ENCODE results near the gene MYCL.

The MYCL gene

DNA sequence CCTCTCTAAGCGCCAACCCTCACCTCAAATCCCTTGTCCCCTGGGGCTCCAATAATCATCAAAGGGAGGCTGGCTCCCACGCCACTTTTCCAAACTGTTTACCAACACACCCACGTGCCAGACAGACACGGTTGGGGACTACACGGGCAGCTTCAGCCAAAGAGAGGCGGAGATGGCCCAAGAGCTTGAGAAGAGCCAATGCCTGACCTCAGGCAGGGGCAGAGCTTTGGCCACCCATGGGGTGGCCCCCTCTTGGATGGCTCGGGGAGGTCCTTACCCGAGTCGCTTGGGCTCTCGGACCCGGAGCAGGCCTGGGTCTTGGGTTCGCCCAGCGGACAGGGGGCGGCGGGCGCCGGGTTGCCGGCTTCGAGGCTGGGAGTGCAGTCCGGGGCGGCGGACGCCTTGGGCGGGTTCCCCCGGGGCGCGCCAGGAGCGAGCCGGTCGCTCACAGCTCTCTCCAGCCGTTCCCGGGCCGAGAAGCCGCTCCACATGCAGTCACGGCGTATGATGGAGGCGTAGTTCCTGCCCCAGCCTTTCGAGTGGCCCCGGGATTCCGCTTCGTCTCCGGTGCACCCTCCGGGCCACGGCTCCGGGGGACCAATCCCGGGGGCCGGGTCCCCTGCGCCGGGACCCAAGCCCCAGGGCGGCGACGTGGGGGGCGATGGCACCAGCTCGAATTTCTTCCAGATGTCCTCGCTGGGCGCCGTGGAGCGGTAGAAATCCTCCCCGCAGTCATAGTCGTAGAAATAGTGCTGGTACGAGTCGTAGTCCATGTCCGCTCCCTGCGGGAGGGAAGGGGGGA is 854 bp downstream of the MYCL start:
- no peaks in the 10 kb centered on the region for H3K9me3 ChIP-seq (ENCODE audit: control insufficient read depth in 5 of 5, low read length in 5 of 5)
- peak overlapping the region in 3 of 5 donors; percentile 20 to 52 (median 24) for H3K9ac ChIP-seq (ENCODE audit: low read length in 5 of 5)
- peaks cover 2 to 21% (median 19%) of the 10 kb centered on the region in 5 donors for H3K4me1 ChIP-seq (ENCODE audit: control insufficient read depth in 5 of 5, insufficient read depth in 5 of 5, low read length in 5 of 5)
- no peaks in the 10 kb centered on the region for H3K36me3 ChIP-seq (ENCODE audit: control insufficient read depth in 5 of 5, insufficient read depth in 5 of 5, low read length in 5 of 5)
- H3K4me3 ChIP-seq (ENCODE audit: low read depth in 1 of 5, low read length in 5 of 5): peak overlapping the region; percentile 33 to 77 (median 62)
- no peak overlapping the region for H3K27ac ChIP-seq (ENCODE audit: low read depth, low read length)
- H3K27me3 ChIP-seq (ENCODE audit: control insufficient read depth in 5 of 5, insufficient read depth in 4 of 5, low read length in 5 of 5): peaks cover 18 to 45% (median 32%) of the 10 kb centered on the region in 5 donors

DNA sequence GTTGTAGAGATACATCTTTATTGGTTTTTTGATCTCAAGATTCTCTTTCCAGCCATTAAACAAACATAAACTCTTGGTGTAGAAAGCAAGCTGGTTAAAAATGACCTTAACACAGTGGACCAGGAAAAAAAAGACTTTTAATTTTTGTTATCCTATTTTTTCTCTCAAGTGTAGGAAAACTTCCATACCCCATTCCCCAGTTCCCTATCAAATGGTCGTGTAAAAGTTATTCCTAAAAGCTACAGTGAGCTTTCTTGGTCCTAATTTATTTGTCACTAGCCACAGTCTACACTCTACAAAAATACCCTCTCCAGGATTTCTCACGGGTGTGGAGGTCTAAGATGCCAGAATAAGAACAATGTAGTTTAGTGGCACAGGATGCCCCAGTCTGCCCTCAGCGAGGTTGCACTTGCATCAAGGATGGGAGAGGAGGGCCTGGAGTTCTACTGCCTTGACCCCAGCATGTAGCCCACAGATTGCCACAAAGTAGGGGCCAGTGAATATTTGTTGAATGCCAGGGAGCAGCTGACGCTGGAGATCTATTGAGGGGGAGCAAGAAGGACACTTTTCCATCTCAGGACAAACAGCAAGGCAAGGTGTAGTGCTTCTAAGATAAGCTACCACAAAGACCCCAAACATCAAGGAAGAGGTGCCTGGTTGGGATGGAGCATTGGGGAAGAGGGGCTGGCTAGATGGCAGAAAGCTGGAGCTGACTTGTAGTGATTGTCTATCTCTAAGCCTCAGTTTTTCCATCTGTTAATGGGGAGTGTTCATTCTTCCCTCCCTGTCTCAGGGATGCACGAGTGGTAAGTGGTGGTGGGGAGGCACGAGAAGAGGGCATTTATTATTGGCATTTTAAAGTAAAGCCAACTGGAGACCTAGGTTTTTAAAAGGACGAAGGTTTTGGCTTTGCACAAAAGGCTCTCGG is 1.8 kb downstream of the MYCL start:
- Histone ChIP-seq H3K27me3 (ENCODE audit: control insufficient read depth in 5 of 5, insufficient read depth in 4 of 5, low read length in 5 of 5) (peaks cover 18 to 45% (median 32%) of the 10 kb centered on the region in 5 donors), H3K4me1 (ENCODE audit: control insufficient read depth in 5 of 5, insufficient read depth in 5 of 5, low read length in 5 of 5) (peaks cover 2 to 29% (median 23%) of the 10 kb centered on the region in 5 donors), H3K9ac (ENCODE audit: low read length in 5 of 5) (no peak overlapping the region), H3K36me3 (ENCODE audit: control insufficient read depth in 5 of 5, insufficient read depth in 5 of 5, low read length in 5 of 5) (no peaks in the 10 kb centered on the region), H3K4me3 (ENCODE audit: low read depth in 1 of 5, low read length in 5 of 5) (no peak overlapping the region), H3K27ac (ENCODE audit: low read depth, low read length) (no peak overlapping the region), H3K9me3 (ENCODE audit: control insufficient read depth in 5 of 5, low read length in 5 of 5) (no peaks in the 10 kb centered on the region)

DNA sequence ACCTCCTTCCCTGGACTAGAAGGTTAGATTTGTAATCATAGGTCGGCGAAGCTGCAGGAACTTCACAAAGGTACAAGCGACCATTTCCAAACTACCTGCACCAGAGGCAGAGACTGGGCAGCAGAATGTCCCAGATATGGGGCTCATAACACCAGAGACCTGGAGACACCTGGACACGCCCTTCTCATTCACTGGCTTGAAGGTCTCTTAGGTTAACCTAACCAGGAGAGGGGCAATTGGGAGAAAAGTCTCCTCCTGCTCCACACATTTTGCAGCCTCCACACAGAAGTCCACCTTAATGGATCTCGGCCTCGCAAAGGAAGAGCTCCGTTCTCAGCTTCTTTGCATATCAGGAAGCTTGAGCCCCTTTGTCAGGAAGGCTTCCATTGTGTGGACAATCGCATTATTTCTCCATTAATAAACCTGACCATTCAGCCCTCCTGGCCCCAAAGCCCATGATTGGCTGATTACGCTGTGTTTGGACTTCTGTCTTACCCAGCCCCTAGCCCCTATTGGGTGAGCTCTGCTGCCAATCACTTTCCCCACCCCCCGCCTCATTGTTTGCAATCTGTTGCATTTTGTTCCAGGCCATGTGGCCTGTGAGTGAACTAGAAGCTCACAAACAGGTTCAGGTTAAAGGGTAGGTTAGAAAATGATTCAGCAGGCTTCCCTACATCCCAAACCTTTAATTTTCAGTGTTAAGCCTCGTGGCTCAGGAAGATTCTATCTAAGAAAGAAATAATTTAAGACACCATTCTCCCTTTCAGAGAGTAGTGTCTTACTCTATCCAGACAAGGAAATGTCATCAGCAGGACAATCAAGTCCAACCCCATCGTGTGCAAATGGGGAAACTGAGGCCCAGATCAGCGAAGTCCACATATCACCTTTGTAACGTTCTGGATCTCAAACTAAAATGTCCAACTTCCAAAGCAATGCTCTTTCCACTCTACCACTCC is 2.8 kb downstream of the MYCL start:
- H3K9me3 ChIP-seq (ENCODE audit: control insufficient read depth in 5 of 5, low read length in 5 of 5): no peaks in the 10 kb centered on the region
- peaks cover 2 to 29% (median 24%) of the 10 kb centered on the region in 5 donors for H3K4me1 ChIP-seq (ENCODE audit: control insufficient read depth in 5 of 5, insufficient read depth in 5 of 5, low read length in 5 of 5)
- H3K4me3 ChIP-seq (ENCODE audit: low read depth in 1 of 5, low read length in 5 of 5): no peak overlapping the region
- no peak overlapping the region for H3K9ac ChIP-seq (ENCODE audit: low read length in 5 of 5)
- H3K27me3 ChIP-seq (ENCODE audit: control insufficient read depth in 5 of 5, insufficient read depth in 4 of 5, low read length in 5 of 5): peaks cover 18 to 42% (median 32%) of the 10 kb centered on the region in 5 donors
- H3K27ac ChIP-seq (ENCODE audit: low read depth, low read length): no peak overlapping the region
- H3K36me3 ChIP-seq (ENCODE audit: control insufficient read depth in 5 of 5, insufficient read depth in 5 of 5, low read length in 5 of 5): no peaks in the 10 kb centered on the region

DNA sequence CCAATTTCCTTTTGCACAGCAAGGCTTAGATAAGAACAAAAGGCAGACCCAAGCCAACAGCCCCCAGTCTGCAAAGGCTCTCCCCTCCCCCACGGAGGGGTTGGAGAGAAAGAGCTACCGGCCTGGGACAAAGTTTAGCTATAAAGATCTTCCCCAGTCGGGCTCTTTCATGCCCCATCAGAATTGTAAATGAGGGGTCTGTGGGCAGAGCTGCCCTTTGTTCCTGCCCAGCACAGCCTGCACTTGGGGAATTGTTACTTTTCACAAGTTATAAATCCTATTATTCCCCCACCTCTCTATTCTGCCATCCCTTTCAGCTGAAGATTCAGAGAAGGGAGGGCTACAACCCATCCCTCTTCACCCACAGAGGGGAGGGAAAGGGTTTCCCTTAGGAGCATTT is 3.5 kb downstream of the MYCL start:
- Histone ChIP-seq H3K27ac (ENCODE audit: low read depth, low read length) (no peak overlapping the region), H3K27me3 (ENCODE audit: control insufficient read depth in 5 of 5, insufficient read depth in 4 of 5, low read length in 5 of 5) (peaks cover 14 to 38% (median 29%) of the 10 kb centered on the region in 5 donors), H3K36me3 (ENCODE audit: control insufficient read depth in 5 of 5, insufficient read depth in 5 of 5, low read length in 5 of 5) (no peaks in the 10 kb centered on the region), H3K9ac (ENCODE audit: low read length in 5 of 5) (no peak overlapping the region), H3K9me3 (ENCODE audit: control insufficient read depth in 5 of 5, low read length in 5 of 5) (no peaks in the 10 kb centered on the region), H3K4me1 (ENCODE audit: control insufficient read depth in 5 of 5, insufficient read depth in 5 of 5, low read length in 5 of 5) (peaks cover 2 to 29% (median 24%) of the 10 kb centered on the region in 5 donors), H3K4me3 (ENCODE audit: low read depth in 1 of 5, low read length in 5 of 5) (no peak overlapping the region)

DNA sequence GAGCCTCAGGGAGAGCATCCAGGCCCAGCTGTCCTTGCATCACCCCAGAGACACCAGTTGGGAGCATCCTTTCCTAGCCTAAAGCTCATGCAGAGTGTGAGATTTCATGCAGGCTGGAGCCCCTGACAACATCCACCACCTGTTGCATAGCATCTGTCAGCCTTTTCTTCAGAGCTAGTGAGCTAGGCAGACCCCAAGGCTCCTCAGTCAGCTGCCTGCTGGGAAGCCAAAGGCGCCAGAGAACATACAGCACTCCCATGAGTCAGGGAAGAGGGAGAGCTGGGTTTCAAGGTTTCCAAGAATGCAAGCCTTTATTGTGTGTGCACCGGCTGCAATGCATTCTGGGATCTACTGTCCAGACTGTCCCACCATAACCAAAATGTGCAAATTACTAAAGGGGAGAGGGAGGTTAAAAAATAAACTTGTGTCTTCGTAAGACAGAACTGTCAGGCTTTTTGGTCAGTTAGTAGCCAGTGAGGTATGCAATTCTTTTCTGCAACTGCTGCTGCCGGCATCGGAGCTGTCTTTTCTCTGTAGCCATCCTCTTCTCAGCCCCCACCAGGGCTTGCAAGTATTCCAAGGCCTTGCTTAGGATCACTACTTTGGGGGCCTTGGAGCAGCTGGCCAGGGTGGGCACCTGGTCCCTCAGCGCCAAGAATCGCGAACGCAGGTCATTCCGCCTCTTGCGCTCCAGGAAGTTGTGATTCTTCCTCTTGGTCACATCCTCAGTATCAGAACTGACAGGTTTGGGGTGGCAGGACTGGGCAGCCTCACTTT is 4.6 kb downstream of the MYCL start:
- H3K27me3 ChIP-seq (ENCODE audit: control insufficient read depth in 5 of 5, insufficient read depth in 4 of 5, low read length in 5 of 5): peaks cover 11 to 30% (median 22%) of the 10 kb centered on the region in 5 donors
- peaks cover 0 to 26% (median 18%) of the 10 kb centered on the region in 5 donors for H3K4me1 ChIP-seq (ENCODE audit: control insufficient read depth in 5 of 5, insufficient read depth in 5 of 5, low read length in 5 of 5)

DNA sequence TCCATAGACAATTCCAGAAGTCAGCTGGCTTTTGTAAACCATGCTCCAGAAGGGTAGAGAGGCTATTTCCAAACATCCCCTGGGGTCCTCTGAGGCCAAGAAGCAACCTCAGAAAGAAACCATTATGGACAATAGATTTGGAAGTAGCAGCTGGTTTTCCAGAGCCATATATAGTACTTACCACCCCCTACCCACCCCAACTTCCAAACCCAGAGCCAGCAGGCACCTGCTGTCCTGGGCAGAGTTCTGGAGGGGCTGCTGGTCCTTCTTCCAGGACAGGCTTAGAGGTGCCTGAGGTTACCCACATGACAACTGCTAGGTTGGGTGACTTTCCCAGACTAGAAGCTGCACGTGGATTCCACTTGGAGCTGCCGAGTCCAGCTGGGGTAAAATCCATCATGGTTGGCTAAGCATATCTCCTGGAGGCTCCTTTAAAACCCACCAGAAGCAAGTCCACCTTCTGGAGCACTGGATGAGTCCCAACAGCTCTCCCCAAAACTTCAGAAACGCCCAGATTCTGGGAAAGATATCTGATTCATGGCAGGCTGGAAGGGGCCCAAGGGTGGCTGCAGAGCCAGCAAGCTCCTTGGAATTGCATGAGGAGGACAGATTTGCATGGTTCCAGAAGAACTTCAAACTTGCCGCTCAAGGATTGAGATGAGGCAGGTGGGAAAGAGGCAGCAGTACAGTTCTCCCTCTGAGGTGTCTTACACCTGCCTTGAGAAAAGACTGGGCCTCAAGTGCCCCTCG is 5.8 kb downstream of the MYCL start:
- no peaks in the 10 kb centered on the region for H3K9me3 ChIP-seq (ENCODE audit: control insufficient read depth in 5 of 5, low read length in 5 of 5)
- no peak overlapping the region for H3K9ac ChIP-seq (ENCODE audit: low read length in 5 of 5)
- no peak overlapping the region for H3K4me3 ChIP-seq (ENCODE audit: low read depth in 1 of 5, low read length in 5 of 5)
- H3K4me1 ChIP-seq (ENCODE audit: control insufficient read depth in 5 of 5, insufficient read depth in 5 of 5, low read length in 5 of 5): peaks cover 0 to 17% (median 9%) of the 10 kb centered on the region in 5 donors
- H3K27ac ChIP-seq (ENCODE audit: low read depth, low read length): no peak overlapping the region
- H3K27me3 ChIP-seq (ENCODE audit: control insufficient read depth in 5 of 5, insufficient read depth in 4 of 5, low read length in 5 of 5): peaks cover 11 to 32% (median 19%) of the 10 kb centered on the region in 5 donors
- no peaks in the 10 kb centered on the region for H3K36me3 ChIP-seq (ENCODE audit: control insufficient read depth in 5 of 5, insufficient read depth in 5 of 5, low read length in 5 of 5)

More for the DNA sequence above, 4.6 kb downstream of the MYCL start:
- no peaks in the 10 kb centered on the region for H3K9me3 ChIP-seq (ENCODE audit: control insufficient read depth in 5 of 5, low read length in 5 of 5)
- H3K9ac ChIP-seq (ENCODE audit: low read length in 5 of 5): no peak overlapping the region
- no peak overlapping the region for H3K27ac ChIP-seq (ENCODE audit: low read depth, low read length)
- H3K4me3 ChIP-seq (ENCODE audit: low read depth in 1 of 5, low read length in 5 of 5): no peak overlapping the region
- H3K36me3 ChIP-seq (ENCODE audit: control insufficient read depth in 5 of 5, insufficient read depth in 5 of 5, low read length in 5 of 5): no peaks in the 10 kb centered on the region

DNA sequence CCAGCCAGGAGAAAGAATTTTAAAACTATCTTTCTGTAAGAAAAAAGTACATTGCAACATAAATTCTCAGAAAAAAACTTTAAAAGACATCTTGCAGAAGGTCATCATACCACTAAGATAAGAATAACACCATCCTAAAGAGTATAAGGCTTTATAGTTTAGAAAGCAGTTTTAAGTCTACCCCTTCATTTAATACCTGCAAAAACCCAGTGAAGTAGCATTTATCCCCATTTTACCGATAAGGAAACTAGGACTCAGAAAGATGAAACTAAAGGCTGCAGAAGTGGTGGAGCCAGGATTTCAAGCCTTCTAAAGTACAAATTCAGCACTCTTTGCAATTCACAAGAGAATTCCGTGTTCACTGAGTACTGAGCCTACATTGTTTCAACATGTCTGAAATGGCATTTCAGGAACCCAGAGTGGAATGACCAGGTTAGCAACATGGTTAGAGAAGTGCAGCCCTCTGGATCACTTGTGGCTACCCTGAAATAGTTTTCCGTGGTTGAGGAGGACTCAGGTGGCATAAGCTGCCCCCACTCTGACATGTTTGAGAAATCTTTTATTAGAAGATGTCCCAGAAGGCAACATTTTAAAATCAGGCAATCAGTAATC is 6.7 kb downstream of the MYCL start:
- Histone ChIP-seq H3K4me1 (ENCODE audit: control insufficient read depth in 5 of 5, insufficient read depth in 5 of 5, low read length in 5 of 5) (peaks cover 0 to 14% (median 5%) of the 10 kb centered on the region in 5 donors), H3K27me3 (ENCODE audit: control insufficient read depth in 5 of 5, insufficient read depth in 4 of 5, low read length in 5 of 5) (peaks cover 7 to 23% (median 11%) of the 10 kb centered on the region in 5 donors), H3K36me3 (ENCODE audit: control insufficient read depth in 5 of 5, insufficient read depth in 5 of 5, low read length in 5 of 5) (no peaks in the 10 kb centered on the region), H3K9ac (ENCODE audit: low read length in 5 of 5) (no peak overlapping the region), H3K27ac (ENCODE audit: low read depth, low read length) (no peak overlapping the region), H3K4me3 (ENCODE audit: low read depth in 1 of 5, low read length in 5 of 5) (no peak overlapping the region), H3K9me3 (ENCODE audit: control insufficient read depth in 5 of 5, low read length in 5 of 5) (no peaks in the 10 kb centered on the region)

Measured in subcutaneous abdominal adipose tissue (tissue), 5 donors.